Stomach (tissue), 4 donors: ENCODE results near the gene HS6ST1.

ENCODE experiments used
- EP300 ChIP-seq: sonication (generic); formaldehyde crosslinking; IDR thresholded peaks from one replicate; pipeline ENCODE4 v1.6.1; 2017; ENCODE audit warnings: antibody characterized with exemption
- POLR2A ChIP-seq, 4 donors: fragments of 450-650 bp; IDR thresholded peaks; one replicate each; pipeline ENCODE4 v1.6.1; 2016; ENCODE audit warnings: antibody characterized with exemption in 4 of 4, control low read depth in 2 of 4, mild to moderate bottlenecking in 1 of 4, moderate library complexity in 1 of 4
- POLR2AphosphoS5 ChIP-seq, 3 donors: sonication (generic); formaldehyde crosslinking; IDR thresholded peaks; one replicate each; pipeline ENCODE4 v1.6.1; 2016; ENCODE audit warnings: antibody characterized with exemption in 3 of 3
- TF ChIP-seq, protein P1 (sequence below), 7 experiments: fragments of 450-650 bp in 4 of 7; fragments of 200-600 bp in 3 of 7; sonication (generic) in 3 of 7; IDR thresholded peaks; one replicate each; pipeline ENCODE4 v1.5.1; 2016 to 2019; ENCODE audit warnings: antibody characterized with exemption in 7 of 7, control low read depth in 2 of 7, mild to moderate bottlenecking in 1 of 7

DNA sequence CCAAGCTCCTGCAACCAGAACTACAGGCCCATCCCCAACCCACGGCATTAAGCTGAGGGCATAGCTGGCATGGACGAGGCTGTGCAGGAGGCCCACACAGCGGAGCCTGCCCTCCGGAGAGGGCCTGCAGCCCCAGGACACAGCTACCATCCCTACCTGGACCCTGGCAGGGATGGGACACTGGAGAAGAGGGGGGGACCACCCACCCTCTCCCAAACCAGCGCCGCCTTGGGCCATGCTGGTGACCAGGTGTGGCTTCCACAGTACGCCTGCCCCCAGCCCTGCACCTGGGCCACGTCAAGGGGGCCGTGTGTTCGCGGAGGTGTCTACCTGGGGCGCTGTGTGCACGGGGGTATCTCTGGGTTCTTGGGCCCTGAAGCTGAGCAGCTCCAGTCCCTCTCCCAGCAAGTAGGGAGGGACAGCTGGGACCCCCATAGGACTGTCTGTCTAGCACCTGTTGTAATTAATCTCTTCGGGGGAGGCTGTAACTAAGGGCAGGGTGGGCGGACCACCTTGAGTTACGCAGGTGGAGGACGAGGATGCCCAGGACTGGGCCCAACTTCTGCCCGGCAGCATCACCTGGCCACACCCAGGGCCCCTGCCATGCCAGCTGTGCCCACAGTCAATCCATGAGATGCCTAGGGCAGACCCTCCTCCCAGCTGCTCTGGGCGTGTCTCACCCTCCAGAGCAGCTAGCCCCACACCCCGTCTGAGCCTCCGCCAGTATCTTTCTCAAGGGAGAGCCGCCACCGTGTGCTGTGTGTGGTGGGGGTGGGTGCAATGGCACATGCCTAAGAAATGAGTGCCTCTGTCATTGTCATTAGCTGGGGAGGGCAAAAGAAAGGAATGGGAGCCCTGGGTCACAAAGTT, 18.3 kb downstream of the HS6ST1 start:
- TF ChIP-seq, protein P1, sequence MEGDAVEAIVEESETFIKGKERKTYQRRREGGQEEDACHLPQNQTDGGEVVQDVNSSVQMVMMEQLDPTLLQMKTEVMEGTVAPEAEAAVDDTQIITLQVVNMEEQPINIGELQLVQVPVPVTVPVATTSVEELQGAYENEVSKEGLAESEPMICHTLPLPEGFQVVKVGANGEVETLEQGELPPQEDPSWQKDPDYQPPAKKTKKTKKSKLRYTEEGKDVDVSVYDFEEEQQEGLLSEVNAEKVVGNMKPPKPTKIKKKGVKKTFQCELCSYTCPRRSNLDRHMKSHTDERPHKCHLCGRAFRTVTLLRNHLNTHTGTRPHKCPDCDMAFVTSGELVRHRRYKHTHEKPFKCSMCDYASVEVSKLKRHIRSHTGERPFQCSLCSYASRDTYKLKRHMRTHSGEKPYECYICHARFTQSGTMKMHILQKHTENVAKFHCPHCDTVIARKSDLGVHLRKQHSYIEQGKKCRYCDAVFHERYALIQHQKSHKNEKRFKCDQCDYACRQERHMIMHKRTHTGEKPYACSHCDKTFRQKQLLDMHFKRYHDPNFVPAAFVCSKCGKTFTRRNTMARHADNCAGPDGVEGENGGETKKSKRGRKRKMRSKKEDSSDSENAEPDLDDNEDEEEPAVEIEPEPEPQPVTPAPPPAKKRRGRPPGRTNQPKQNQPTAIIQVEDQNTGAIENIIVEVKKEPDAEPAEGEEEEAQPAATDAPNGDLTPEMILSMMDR (IDR thresholded peaks at IDR 0.05): no peak
- TF ChIP-seq POLR2AphosphoS5 (IDR thresholded peaks at IDR 0.05): no peak
- TF ChIP-seq POLR2A (IDR thresholded peaks at IDR 0.05): no peak
- TF ChIP-seq EP300: no peak
